Stimulated activated CD4-positive, alpha-beta T cell treated with anti-CD3 and anti-CD28 coated beads, Interleukin-12 subunit alpha, Interleukin-12 subunit beta, amount 100 ng/mL, for 4 hours (primary cell): Measurements from ENCODE around the gene NEURL1.

Experiments
- DNase-seq: peaks from one replicate; pipeline ENCODE4 v3.0.0-alpha.2; 2020

Gene NEURL1

DNA sequence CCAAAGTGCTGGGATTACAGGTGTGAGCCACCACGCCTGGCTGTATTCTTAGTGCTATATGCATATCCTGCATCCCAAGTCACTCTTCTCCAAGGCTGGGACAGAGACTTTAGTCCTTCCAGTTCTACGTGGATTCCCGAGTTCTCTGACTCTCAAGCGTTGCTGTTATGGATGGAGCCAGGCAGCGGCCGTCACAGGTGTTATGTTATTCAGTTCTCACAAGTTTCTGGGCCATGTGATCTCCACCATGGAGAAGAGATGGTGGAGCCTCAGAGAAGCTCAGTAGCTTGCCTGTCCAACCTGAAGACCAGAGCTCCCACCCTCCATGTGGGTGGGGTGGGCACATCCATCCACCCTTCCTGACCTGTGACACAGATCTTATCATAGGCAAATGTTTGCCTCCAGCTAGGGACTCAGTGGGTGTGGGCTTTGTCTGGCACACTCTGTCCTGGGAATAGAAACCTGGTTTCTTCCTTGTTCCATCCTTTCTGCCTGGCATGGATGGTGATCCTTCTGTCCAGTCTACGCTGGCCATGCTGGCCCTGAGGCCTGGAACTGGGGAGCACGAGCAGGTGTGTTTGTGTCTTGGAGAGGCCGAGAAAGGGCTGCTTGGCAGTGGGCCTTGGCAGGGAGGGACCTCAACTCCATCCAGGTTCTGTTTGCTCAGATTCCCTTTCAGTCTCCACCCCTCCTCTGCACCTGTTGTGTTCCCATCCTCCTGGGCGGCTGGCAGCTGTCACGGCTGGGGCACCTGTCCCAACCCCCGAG is 55.3 kb downstream of the NEURL1 start:
- no peak for DNase-seq

DNA sequence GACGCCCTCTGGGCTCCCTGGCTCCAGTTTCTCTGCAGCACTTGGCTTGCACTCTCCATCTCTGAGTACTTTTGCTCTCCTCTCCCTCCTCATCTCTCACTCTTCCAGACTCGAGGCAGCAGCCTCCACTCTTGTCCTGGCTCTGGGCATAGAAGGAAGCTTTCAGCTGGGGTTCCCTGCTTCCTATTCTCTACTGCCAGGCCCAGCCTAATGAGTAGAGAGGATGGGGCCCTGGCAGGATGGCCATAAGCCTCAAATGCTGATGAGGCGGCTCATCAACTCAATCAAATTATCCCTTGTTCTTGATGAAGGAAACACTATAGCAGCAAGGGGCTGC is 55.8 kb downstream of the NEURL1 start:
- no peak for DNase-seq

DNA sequence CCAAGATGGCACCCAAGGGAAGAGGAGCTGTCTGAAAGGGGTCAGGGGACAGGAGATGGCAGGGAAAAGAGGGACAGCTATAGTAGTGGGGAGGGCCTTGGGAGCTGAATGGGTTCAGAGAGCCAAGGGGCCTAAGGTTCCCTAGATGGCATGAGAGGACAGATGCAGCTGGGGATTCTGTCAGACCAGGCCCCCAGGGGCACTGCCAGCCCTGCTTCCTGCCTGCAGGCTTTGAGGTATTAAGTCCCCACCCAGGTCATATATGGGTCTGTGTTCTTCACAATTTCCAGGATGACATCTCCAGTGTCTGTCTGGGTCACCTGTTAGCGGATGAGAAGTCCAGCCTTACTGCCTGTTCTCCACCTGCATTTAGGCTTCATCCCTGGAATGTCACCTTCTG is 56.7 kb downstream of the NEURL1 start:
- no peak for DNase-seq

DNA sequence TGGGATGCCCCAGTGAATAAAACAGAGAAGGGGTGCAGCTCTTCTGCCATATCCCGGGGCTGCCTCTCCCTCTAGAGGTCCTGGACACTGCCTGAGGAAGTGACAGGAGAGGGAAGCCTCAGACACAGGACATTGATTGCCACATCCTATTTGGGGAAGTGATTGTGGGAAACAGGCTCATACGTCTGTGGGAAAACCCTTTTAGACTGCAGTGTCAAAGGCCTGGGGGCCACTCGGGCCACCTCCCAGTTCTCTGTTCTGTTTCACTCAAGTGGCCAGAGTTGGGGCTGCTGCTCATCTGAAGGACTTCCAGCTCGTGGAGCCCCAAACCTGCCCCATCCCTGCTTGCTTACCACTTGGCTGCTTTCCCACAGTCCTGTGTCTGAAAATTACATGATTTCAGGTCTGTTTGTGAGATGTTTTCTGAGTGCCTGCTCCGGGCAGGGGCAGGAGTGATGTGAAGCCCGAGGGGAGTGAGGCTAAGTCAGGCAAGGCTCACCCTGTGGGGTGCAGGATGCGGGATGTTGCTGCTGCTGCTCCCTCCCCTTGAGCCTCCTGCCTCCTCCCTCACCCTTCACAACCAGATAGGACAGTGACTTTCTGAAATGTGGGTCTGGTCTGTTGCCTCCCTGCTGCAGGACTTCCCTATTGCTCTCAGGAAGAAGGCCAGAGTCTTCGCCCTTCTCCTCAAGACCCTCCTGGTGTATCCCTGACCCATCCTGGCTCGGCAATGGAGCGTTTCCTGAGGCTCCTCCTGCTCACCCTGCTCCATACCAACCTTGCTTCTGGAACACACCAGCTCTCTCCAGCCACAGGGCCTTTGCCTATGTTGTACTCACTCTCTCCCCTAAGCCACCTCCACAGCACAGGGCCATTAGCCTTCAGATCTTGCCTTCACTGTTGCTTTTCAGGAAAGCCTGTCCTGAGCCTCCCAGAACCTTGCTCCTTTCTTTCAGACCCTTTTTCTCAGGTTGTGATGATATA is 58.4 kb downstream of the NEURL1 start:
- no peak for DNase-seq

DNA sequence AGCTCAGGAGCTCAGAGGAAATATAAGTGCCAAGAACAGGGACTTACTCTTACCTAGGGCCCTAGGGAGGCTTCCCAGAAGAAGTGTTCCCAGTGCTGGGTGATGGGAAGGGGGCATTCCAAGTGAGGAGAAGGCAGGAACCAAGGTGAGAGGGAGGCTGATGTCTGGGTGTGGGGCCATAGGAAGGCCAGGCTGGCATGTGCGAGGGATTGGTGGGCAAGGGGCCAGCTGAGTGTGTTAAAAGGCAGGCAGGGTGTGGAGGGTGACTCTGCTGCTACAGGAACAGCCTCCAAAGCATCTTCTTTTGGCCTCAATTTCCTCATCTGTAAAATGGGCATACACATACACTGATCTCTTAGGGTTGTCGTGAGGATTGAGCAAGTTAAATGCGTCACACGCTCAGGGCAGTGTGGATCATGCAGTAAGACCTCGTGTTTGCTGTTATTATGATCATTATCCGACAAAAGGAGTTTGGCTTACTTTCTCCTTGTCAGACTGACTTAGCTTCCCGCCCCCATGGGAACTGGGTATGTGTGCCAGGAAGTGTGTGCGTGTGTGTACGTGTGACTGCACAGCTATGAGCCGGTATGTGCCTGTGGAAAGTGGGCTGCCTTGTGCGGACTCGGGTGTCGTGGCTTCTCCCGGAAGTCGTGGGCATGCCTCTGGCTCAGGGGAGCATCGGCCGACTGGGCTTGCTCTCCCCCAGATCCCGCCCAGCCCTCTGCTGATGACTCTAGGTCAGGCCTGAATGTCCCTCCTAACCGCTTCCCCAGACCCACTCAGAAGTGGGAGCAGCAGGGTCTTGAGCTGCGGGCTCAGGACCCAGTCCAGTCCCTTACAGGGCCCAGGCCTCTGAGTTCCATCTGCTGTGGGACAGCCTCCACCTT is 59.6 kb downstream of the NEURL1 start:
- no peak for DNase-seq

DNA sequence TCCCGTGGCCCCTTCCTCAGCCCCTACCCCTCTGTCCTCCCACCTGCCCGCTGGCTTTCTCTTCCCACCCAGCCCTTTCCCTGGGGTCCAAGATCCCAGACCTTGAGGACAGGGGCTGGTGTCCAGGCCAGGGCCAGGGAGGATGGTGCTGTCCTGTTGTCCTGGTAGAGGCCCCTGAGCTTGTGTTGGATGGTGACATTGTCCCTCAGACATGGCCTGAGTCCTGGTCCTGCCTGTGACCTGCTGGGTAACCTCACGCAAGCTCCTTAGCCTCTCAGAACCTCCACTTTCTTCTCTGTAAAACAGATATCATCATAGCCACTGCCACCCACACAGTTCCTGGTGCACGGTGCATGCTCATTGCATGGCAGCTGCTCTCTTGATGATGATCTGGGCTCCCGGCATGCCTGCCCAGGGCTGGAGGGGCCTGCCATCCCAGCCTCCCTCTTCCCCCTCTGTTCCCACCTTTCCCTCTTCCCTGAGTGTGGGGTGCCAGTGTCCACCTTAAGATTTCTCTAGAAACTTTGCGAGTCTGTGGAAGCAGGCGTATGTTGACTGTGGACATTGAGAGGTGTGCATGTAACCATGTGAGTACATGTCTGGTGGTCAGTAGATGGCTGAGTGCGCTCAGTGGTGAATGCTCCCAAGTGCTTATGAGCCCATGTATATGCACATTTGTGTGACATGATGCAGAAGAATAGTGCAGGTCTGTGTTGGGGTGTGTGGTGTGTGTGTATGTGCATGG is 60.4 kb downstream of the NEURL1 start:
- peak; percentile 18 for DNase-seq

DNA sequence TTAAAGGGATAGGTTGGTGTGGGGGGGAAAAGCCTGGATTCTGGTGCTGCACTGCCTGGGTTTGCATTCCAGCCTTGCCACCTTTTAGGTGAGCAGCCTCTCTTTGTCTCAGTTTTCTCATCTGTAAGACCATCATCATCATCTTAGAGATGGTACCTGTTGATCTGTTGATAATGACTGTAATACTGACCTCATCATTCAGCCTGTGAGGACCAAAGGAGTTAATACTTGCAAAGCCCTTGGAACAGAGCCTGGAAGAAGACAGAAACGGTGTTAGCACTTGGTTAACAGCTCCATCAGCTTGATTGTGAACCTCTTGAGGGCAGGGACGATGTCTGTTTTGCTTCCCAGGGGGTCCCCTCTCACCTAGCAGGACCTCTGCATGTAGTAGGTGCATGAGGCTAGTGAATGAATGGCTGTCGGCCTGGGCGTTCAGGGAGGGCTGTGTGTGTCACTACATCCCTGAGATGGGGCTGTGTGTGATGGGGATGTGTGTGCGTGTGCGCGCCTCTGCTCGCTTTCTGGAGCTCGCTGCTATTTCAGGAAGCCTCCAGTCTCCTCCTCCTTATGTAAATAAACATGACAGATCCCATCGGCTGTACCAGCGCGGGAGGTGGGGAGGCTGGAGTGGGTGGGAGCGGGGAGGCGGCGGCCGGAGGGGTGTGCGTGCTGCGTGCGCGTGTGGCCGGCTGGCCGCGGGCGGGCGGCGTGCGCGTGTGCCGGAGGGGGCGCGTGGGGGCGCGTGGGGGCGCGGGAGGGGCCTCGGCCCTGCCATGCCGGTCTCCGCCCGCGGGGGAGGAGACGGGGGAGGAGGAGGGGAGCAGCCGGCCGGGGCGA is 61.2 kb downstream of the NEURL1 start:
- DNase-seq: peak; percentile 8

DNA sequence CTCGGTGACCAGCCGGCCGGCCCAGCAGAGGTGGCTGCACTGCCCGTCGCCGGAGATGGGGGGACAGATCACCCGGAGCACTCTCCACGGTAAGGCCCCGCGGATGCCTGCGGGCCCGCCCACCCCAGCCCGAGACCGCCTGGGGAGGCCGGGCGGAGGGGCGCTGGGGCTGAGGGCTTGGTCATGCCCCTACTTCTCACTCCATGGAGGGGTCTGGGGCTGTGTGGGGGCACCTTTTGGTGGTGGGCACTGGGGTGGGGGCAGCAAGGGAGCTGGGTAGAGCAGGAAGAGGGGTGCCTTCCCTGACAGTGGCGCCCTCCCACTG is 61.8 kb downstream of the NEURL1 start:
- no peak for DNase-seq

DNA sequence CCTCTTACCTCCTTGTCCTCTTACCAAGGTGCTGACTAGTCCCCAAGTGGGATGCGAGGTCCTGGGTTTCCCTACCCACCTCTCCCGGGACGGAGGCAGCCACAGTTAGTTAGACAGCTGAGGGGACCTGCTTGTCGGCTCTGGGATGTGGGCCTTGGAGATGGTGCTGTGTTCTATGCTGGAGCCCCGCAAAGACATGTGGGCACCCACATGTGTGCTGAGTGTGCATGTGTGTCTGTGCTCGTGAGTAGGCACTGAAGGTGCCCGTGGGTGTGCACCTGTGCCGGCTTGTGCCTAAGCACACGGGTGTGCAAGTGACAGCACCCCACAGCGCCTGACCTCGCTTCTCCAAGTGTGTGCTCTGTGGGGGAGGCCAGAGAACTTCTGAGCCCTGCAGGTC is 62.2 kb downstream of the NEURL1 start:
- no peak for DNase-seq

DNA sequence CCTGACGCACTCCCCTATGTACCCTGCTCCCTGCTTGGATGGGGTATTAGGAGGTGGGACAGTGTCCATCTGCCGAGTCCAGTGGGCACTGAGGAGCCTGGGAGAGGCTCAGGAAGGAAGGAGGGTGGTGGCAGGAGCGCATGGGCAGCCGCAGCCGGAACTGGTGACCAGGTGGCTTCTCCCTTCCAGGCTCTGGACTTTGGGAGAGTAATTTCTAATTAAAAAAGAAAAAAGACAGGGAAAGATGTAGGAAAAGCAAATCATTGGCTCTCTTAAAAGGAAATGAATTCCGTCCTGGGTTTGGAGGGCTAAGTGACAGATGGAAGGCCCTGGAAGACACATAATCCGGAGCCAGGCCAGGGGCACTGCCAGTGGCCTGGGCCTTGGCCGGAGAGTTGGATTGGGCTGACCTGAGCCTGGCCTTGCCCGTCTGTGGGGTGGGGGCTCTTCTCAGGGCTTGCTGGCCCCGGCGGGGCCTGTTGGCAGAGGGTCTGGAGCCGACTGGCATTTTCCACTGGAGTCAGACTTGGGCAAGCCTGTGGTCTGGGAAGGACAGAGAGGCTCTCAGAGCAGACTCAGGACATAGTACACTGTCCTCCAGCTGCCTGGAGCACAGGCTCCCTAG is 63.0 kb downstream of the NEURL1 start:
- no peak for DNase-seq

DNA sequence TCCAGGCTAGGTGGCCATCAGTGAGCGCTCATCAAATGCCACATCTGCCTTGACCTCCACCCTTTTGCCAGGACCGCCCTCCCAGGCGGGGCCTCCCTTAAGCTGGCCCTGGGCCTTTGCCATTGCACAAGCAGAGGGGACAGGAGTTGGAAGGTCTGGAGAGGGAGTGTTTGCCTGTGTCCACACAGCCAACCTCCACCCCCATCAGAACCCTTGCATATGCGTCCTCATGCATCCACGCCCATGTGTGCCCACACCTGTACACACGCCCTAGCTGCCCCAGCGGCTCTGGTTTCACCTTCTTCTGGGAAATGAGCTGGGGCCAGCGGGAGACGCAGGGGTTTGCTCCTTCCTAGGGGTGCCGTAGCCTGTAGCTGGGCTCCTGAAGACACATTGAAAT is 64.0 kb downstream of the NEURL1 start:
- no peak for DNase-seq

DNA sequence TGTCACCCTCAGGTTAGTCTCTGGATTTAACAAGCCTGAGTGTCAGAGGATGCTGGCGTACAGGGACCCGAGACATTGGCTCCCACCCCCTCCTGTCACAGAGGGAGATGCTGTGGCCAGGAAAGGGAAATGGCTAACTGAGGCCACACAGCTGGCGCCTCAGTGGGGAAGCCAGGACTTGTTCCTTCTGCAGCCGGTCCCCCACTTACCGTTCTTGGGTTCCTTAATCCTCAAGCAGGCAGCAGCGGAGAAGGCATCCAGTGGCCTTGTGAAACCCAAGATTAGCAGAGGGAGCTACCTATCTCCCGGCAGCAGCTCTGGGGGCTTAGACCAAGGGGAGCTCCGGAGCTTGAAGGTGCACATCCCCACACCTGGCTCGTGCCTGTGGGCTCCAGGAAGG is 65.4 kb downstream of the NEURL1 start:
- DNase-seq: no peak

DNA sequence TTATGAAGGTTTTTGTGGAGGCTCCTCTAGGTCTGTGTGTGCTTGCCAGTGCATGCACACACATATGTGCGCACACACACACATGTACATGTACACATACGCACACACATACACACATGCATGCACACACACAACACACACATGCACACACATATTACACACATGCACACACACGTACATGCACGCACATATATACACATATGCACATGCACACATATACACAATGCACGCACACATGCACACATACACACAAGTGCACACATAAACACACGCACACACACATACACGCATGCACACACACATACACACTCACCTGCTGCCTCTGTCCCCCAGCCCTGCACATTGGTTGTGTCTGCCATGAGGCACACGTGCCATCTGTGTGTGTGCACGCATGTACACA is 66.3 kb downstream of the NEURL1 start:
- no peak for DNase-seq

DNA sequence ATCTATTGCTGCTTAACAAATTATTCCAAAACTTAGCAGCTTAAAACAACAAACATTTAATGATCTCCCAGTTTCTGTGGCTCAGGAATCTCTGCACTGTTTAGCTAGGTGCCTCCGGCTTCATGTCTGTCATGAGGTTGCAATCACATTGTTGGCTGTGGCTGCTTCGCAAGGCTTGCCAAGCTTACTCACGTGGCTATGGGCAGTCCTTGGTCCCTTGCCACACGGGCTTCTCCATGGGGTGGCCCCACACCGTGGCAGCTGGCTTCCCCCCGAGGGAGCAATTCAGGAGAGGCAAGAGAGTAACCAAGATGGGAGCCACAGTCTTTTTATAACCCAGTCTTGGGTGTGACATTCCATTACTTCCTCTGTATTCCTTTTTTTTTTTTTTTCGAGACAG is 67.4 kb downstream of the NEURL1 start:
- DNase-seq: no peak

DNA sequence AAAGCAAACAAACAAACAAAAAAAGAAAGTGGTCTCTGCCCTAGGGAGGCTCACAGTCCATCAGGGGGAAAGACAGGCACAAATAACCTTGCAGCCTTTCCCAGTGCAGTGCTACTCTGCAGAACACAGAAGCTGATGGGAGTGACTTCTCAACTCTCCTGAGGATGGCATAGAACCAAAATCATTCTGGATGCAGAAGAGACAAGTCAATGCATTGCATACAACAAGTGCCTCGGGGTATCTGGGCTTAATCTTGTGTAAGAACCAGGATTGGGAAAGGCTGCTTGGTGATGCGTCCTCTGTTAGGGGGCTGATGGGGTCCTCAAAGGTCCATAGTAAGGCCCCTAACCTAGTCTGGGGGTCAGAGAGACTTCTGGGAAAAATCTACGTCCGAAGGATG is 68.9 kb downstream of the NEURL1 start:
- no peak for DNase-seq

DNA sequence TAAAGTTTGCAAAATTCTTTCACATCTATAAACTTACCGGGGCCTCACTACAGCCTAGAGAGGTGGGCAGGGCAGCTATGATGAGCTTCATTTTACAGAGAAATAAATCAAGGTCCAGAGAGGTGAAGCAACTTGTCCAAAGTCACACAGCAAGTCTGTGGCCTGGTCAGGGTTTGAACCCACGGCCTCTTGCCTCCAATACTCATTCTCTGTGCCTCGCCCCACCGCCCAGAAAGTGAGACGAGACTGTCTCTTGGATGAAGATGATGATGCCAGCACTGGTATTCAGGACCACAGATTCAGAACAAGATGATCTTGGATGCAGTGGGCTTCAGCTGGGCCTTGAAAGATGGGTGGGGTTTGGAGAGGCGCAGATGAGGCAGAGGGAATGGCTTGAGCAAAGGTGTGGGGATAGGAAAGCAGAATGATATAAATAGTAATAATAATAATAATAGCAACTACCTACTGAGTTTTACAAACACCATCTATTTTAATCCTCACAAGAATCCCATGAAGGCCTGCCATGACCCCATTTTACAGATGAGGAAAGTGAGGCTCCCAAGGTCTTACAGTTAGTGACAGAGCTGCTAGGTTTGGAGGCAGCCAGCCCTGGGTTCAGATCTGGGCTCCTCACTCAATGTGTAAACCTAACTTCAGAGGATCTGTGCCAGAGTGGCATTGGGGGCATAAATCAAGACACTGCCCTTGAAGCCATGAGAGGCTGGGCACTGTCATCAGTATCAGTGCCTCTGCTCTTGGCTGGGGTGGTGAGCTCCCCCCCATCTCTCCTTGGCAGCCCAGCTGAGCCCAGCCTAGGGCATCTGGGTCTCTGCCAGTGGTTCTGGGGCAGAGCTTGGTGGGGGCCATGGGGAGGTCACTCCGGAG is 70.0 kb downstream of the NEURL1 start:
- DNase-seq: no peak

DNA sequence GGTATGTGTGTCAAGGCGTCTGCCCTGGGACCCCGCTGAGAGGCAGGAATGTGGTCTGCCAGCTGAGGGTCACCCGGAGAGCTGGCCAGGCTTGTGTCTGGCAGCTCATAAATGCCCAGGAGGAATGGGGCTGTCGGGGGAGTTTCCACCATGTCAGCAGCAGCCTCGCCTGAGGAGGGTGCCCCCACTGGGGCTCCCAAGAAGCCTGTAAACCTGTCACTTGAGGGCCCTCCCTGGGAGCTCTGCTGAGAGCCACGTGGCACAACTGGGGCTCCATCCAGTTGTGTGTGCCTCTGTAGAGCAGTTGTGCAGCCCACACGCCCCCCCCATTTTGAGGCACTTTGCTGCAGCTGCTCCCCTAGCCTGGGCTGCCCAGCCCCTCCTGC is 70.6 kb downstream of the NEURL1 start:
- DNase-seq: no peak

DNA sequence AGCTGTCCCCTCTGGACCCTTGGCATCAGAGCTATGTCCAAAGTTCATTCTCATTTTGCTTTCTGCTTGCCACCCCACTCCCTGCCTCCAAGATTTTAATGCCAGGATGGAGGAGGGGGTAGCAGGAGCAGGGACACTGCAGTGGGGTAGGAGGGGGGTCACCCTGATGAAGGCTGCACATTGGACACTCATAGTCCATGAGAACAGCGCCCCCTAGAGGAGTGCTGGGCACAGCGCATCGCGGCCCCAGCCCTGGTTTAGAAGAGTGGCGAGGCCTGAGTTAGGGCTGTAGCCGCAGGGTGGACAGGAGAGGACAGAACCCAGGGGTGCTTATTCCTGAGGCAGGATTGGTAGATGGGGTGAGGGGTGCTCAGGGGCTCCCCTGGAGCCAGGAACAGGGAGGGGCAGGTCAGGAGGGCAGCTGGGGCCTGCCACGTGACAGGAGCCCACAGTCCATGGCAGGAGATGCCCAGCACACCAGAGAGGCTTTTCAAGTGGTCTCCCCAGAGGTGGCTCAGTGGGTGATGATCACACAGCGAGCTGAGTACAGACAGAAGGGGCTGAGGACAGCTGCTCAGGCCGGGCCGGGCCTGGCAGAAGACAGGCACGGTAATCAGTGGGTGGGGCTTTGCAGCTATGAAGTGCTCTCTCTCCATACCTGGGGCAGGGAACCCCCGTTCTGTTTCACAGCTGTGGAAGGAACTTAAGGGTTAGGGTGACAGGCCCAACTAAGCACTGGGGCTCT is 71.4 kb downstream of the NEURL1 start:
- peak; percentile 18 for DNase-seq

DNA sequence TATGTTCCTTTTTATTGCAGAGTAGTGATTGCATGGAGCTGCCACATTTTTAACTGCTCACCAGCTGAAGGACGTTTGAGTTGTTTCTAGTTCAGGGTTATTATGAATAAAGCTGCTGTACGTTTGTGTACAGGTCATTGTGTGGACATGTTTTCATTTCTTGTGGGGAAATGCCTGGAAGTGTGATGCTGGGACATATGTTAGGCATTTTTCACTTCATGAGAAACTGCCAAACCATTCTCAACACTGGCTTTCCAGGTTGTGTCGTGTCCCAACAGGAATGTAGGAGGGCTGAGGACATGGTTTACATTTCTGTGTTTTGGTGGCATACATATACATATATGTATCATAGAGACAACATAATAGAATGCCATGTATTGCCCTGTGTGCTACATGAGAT is 73.0 kb downstream of the NEURL1 start:
- DNase-seq: no peak
